Stomach smooth muscle (tissue), 2 donors: ENCODE results near the gene IL1RAPL2.
"Not testable (repeated sequence)": the region's sequence is repeated elsewhere in the genome, so short reads cannot be mapped to it uniquely, and the experiment has no call there.

ENCODE experiments used
- H3K27ac ChIP-seq: one replicate; pipeline ENCODE4 v1.7.0; 2013; ENCODE audit warnings: mild to moderate bottlenecking, low read length, inconsistent platforms
- H3K27me3 ChIP-seq, 2 donors: one replicate each; pipeline ENCODE4 v1.7.0; 2013; ENCODE audit warnings: low read length in 2 of 2; ENCODE audit not compliant: insufficient read depth in 2 of 2, control insufficient read depth in 1 of 2
- H3K36me3 ChIP-seq, 2 donors: one replicate each; pipeline ENCODE4 v1.7.0; 2013; ENCODE audit warnings: low read length in 2 of 2; ENCODE audit not compliant: control insufficient read depth in 2 of 2, insufficient read depth in 2 of 2
- H3K4me1 ChIP-seq: one replicate; pipeline ENCODE4 v1.7.0; 2013; ENCODE audit warnings: low read length; ENCODE audit not compliant: control insufficient read depth, insufficient read depth
- H3K4me3 ChIP-seq, 2 donors: one replicate each; pipeline ENCODE4 v1.7.0; 2013; ENCODE audit warnings: low read length in 2 of 2
- H3K9ac ChIP-seq, 2 donors: one replicate each; pipeline ENCODE4 v1.7.0; 2013; ENCODE audit warnings: low read length in 2 of 2, mild to moderate bottlenecking in 1 of 2
- H3K9me3 ChIP-seq, 2 donors: one replicate each; pipeline ENCODE4 v1.7.0; 2013; ENCODE audit warnings: low read length in 2 of 2; ENCODE audit not compliant: control insufficient read depth in 2 of 2
- donor health status: healthy.
- donor health status: Pancreatic carcinoma.

Gene IL1RAPL2

DNA sequence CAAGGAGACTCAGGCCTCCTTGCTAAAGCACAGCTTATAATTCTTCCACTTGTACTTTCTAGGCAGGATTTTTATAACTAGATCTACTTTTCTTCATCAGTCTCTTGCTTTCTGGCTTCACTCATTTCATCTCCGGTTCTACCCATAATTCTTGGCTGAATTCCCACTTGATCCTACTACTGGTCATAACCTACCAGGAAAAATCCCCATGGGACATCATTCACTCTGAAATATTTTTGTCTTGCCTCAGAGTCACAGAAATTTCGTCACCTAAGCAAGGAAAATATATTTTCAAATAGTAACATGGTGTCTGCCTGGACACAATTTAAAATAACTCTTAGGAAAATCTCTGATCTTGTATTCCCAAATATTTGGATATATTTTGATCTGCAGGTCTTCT is 532.2 kb downstream of the IL1RAPL2 start:
- Histone ChIP-seq H3K27ac (no peak overlapping the region), H3K4me1 (no peaks in the 10 kb centered on the region), H3K9ac (no peak overlapping the region), H3K27me3 (no peaks in the 10 kb centered on the region), H3K9me3 (no peaks in the 10 kb centered on the region), H3K36me3 (no peaks in the 10 kb centered on the region), H3K4me3 (no peak overlapping the region)

DNA sequence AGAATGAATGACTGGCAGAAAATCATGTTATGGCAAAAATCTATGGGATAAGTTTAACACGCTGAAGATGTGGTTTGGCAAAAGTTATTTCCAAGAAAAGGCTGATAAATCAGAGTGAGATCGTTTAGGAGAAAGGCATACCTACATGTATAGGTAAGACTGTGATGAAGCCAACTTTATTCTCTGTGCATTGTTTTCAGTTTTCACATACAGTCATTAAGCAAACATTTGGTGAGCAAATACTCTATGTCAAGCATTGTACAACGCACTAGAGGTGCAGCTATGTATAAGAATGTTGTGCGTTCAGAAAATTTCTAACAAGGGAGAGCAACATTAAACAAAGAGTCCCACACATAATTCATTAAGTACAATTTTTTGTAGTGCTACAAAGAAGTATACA is 532.8 kb downstream of the IL1RAPL2 start:
- Histone ChIP-seq H3K27ac (no peak overlapping the region), H3K9ac (no peak overlapping the region), H3K4me3 (no peak overlapping the region), H3K9me3 (no peaks in the 10 kb centered on the region), H3K4me1 (no peaks in the 10 kb centered on the region), H3K27me3 (no peaks in the 10 kb centered on the region), H3K36me3 (no peaks in the 10 kb centered on the region)

DNA sequence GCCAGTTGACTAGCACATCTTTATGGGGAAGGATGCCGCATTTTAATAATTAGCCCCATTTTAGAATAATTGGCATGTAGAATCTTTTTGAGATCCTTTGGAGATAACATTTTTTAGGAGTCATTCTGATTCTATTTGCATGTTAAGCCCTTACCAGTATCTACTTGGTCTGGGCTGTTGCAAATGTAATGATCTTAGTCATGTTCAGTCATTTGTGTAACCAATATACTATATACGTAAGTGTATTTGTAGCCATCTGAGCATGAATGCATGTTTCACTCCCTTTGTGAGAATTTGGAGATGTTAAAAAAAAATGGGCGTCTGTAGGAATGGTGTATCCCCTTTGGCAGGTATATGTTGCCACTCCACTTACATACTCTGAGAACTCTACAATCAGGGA is 535.4 kb downstream of the IL1RAPL2 start:
- no peaks in the 10 kb centered on the region for H3K4me1 ChIP-seq
- no peak overlapping the region for H3K9ac ChIP-seq
- no peaks in the 10 kb centered on the region for H3K27me3 ChIP-seq
- no peak overlapping the region for H3K27ac ChIP-seq
- H3K36me3 ChIP-seq: no peaks in the 10 kb centered on the region
- H3K4me3 ChIP-seq: no peak overlapping the region
- no peaks in the 10 kb centered on the region for H3K9me3 ChIP-seq

DNA sequence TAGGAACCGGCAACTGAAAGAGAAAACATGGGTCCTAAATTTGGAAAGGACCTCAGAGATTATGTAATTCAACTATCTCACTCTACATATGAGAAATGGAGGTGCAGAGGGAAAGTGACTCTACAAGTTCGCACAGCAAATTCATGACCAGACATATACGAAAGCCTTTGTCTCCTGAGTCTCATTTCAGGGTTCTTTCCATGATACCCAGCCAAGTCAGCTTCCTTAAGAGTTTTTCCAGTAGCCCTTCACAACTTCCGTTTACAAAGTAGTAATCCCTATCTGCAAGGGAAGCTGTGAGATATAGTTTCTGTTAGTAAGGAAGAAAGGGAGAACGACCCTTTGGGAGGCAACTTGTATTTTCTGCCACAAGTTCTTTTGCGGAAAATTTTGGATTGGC is 543.9 kb downstream of the IL1RAPL2 start:
- Histone ChIP-seq H3K4me3 (no peak overlapping the region), H3K4me1 (no peaks in the 10 kb centered on the region), H3K27ac (no peak overlapping the region), H3K9me3 (no peaks in the 10 kb centered on the region), H3K36me3 (no peaks in the 10 kb centered on the region), H3K9ac (no peak overlapping the region), H3K27me3 (peaks cover 0 to 5% of the 10 kb centered on the region in 2 donors)

DNA sequence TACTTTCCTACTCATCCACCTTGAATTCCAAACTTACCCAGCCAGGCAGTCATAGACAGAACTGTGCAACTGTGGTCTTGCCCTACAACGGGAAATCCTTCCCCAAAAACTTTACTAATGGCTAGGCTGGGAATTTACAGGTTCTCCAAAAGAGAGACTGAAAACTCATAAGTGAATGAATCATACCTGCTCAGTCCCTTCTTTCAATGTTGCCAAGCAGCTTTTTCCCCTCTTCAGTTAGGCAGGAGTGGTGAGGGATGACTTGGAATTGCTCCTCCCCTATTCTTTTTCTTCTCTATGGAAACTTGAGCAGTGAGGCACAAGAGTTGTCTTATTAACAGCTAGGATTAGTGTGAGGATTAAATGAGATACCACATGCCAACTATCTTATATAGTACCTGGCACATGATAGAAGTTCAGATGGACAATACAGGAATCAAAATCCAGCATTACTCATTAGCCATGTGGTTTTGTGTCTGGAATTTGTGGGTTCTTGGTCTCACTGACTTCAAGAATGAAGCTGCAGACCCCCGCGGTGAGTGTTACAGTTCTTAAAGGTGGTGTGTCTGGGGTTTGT is 548.6 kb downstream of the IL1RAPL2 start:
- H3K27me3 ChIP-seq: peaks cover 0 to 5% of the 10 kb centered on the region in 2 donors
- H3K27ac ChIP-seq: no peak overlapping the region
- no peaks in the 10 kb centered on the region for H3K9me3 ChIP-seq
- no peaks in the 10 kb centered on the region for H3K36me3 ChIP-seq
- no peak overlapping the region for H3K9ac ChIP-seq
- H3K4me3 ChIP-seq: no peak overlapping the region
- no peaks in the 10 kb centered on the region for H3K4me1 ChIP-seq

DNA sequence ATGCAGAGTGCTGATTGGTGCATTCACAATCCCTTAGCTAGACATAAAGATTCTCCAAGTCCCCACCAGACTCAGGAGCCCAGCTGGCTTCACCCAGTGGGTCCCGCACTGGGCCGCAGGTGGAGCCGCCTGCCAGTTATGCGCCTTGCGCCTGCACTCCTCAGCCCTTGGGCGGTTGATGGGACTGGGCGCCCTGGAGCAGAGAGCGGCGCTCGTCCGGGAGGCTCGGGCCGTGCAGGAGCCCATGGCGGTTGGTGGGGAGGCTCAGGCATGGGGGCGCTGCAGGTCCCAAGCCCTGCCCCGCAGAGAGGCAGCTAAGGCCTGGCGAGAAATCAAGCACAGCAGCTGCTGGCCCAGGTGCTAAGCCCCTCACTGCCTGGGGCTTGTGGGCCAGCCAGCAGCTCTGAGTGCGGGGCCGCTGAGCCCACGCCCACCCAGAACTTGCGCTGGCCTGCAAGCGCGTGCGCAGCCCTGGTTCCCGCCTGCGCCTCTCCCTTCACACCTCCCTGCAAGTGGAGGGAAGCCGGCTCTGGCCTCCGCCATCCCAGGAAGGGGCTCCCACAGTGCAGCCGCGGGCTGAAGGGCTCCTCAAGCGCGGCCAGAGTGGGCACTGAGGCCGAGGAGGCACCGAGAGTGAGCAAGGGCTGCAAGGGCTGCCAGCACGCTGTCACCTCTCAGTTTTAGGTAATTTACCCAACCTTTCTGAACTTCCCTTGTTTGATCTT is 549.8 kb downstream of the IL1RAPL2 start:
- H3K36me3 ChIP-seq, H3K9ac ChIP-seq, H3K9me3 ChIP-seq, H3K27me3 ChIP-seq, H3K27ac ChIP-seq, H3K4me3 ChIP-seq, H3K4me1 ChIP-seq: not testable (repeated sequence)

DNA sequence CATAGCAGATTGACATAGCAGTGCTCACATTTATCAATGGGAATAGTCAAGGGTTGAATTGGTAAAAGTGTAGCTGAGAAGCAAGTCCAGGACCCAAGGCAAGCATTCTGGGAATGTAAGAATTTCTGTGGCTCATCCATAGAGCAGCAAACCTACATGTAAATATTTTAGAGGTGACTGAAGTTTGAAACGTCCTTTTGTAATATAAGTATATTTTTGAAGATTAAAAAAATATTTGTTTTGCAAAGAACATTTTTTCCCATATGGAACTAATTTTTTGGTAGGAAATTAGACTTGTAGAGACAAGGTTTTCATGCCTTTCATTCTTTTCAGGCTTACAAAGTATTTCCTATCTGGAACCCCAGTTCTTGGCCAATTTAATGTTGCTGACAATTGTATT is 550.5 kb downstream of the IL1RAPL2 start:
- H3K27ac ChIP-seq: no peak overlapping the region
- no peaks in the 10 kb centered on the region for H3K27me3 ChIP-seq
- no peak overlapping the region for H3K9ac ChIP-seq
- no peak overlapping the region for H3K4me3 ChIP-seq
- H3K4me1 ChIP-seq: no peaks in the 10 kb centered on the region
- H3K9me3 ChIP-seq: no peaks in the 10 kb centered on the region
- H3K36me3 ChIP-seq: no peaks in the 10 kb centered on the region

DNA sequence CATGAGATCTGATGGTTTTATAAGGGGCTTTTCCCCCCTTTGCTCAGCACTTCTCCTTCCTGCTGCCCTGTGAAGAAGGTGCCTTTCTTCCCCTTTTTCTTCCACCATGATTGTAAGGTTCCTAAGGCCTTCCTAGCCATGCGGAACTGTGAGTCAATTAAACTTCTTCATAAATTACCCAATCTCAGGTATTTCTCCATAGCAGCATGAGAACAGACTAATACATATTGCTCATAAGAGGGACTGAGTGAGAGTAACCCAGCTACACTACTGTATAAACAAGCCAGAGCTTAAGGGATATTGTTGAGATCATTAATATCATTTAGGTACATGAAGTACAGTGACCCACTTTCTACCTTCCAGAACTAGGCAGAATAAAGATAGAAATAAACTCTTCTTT is 551.6 kb downstream of the IL1RAPL2 start:
- Histone ChIP-seq H3K9ac (no peak overlapping the region), H3K9me3 (no peaks in the 10 kb centered on the region), H3K36me3 (no peaks in the 10 kb centered on the region), H3K27ac (no peak overlapping the region), H3K4me3 (no peak overlapping the region), H3K27me3 (no peaks in the 10 kb centered on the region), H3K4me1 (no peaks in the 10 kb centered on the region)

DNA sequence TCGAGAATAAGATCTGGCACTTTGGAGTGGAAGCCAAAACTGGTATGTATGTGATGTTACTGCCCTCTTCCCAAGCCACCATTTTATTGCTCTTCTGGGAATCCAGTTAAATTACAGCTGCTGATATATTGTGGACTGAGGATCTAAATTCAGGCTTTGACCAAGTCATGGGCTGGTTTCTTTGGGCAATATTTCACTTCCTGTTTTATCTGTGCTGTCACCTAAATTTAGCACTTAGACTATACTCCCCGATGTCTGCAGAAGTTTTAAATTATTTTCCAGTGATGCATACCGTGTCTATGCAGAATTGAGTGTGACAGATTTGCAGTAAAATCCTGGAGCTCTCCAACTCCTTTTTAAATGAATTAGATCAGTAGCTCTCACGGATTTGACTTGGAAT is 554.5 kb downstream of the IL1RAPL2 start:
- Histone ChIP-seq H3K36me3 (no peaks in the 10 kb centered on the region), H3K9me3 (no peaks in the 10 kb centered on the region), H3K27me3 (no peaks in the 10 kb centered on the region), H3K4me3 (no peak overlapping the region), H3K27ac (no peak overlapping the region), H3K9ac (no peak overlapping the region), H3K4me1 (no peaks in the 10 kb centered on the region)

DNA sequence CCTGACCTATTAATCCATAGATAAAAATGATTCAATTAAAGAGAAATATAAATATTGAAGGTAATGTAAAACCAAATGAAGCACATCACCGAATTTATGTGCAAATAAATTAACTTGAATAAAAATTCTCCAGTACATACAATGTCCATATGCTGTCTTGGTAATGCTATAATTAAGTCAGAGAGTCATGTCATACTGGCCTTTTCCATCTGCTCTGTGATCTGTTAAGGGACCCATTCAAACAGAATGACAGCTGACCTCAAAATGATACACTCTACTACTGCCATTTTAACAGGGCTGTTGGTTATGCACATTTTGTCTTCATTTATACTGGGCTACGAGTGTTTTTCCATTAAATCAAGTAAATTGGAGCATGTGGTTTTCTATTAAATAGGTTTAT is 555.2 kb downstream of the IL1RAPL2 start:
- Histone ChIP-seq H3K9me3 (no peaks in the 10 kb centered on the region), H3K9ac (no peak overlapping the region), H3K27me3 (no peaks in the 10 kb centered on the region), H3K4me3 (no peak overlapping the region), H3K4me1 (no peaks in the 10 kb centered on the region), H3K27ac (no peak overlapping the region), H3K36me3 (no peaks in the 10 kb centered on the region)

DNA sequence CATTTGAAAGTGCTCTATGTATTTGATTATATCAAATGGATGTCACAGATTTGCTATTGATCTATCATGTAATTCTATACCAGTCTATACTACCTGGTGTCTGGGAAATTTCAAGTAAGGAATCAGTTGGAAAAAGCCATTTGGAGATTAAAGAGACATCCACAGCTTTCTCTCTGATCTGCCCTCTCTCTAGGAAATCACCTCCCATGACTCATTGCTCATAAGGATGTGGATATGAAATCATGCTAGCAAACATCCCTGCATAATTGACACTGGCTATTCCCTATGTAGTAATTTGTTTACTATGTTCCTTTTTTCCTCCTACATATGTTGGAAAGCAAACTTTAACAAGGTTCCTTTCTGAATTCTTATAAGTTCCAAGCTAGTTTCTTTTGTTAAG is 560.2 kb downstream of the IL1RAPL2 start:
- no peak overlapping the region for H3K27ac ChIP-seq

More for the DNA sequence above, 560.2 kb downstream of the IL1RAPL2 start:
- peaks cover 0 to 2% of the 10 kb centered on the region in 2 donors for H3K27me3 ChIP-seq
- H3K36me3 ChIP-seq: no peaks in the 10 kb centered on the region
- H3K4me1 ChIP-seq: no peaks in the 10 kb centered on the region
- H3K9me3 ChIP-seq: no peaks in the 10 kb centered on the region
- no peak overlapping the region for H3K9ac ChIP-seq
- H3K4me3 ChIP-seq: no peak overlapping the region
